Tibial nerve (tissue), 4 donors: ENCODE data around the gene WNT6. TPM values are rescaled to one million over a fixed set of nuclear protein-coding genes. Genes with fewer than 3 reads are reported as not detected.
"Not testable (repeated sequence)": the region's sequence is repeated elsewhere in the genome, so short reads cannot be mapped to it uniquely, and the experiment has no call there.

Experiments used
- DNase-seq, 2 donors: peaks; one replicate each; pipeline ENCODE4 v3.0.0-alpha.2; 2019; ENCODE audit warnings: low spot score in 2 of 2
- H3K27ac ChIP-seq, 4 donors: fragments of 200-600 bp; sonication (generic) in 3 of 4; one replicate each; pipeline ENCODE4 v1.5.1; 2017 to 2019; ENCODE audit warnings: mild to moderate bottlenecking in 1 of 4
- H3K27me3 ChIP-seq, 2 donors: fragments of 200-600 bp; sonication (generic) in 1 of 2; one replicate each; pipeline versions ENCODE4 v1.5.1 to v1.6.0; 2017 to 2019
- H3K36me3 ChIP-seq, 3 donors: fragments of 200-600 bp; sonication (generic); one replicate each; pipeline ENCODE4 v1.5.1; 2018 to 2019
- H3K4me1 ChIP-seq, 4 donors: fragments of 200-600 bp; sonication (generic) in 3 of 4; one replicate each; pipeline ENCODE4 v1.5.1; 2017 to 2019
- H3K4me3 ChIP-seq, 4 donors: fragments of 200-600 bp; sonication (generic) in 3 of 4; one replicate each; pipeline ENCODE4 v1.5.1; 2017 to 2019; ENCODE audit warnings: mild to moderate bottlenecking in 1 of 4, moderate library complexity in 1 of 4
- H3K9me3 ChIP-seq, 4 donors: fragments of 200-600 bp; sonication (generic) in 3 of 4; one replicate each; pipeline ENCODE4 v1.5.1; 2017 to 2019
- EP300 ChIP-seq, 2 donors: sonication (generic); formaldehyde crosslinking; IDR thresholded peaks; one replicate each; pipeline ENCODE4 v1.6.1; 2017; ENCODE audit warnings: antibody characterized with exemption in 2 of 2, mild to moderate bottlenecking in 1 of 2
- POLR2A ChIP-seq, 2 donors: fragments of 450-650 bp; IDR thresholded peaks; one replicate each; pipeline ENCODE4 v1.6.1; 2017; ENCODE audit warnings: antibody characterized with exemption in 2 of 2, mild to moderate bottlenecking in 2 of 2, moderate library complexity in 2 of 2
- WGBS, 2 donors: methylation state at CpG; one replicate each; pipeline ENCODE4 v1.1.5; 2018; 5-methylcytosine and 5-hydroxymethylcytosine counted together
- total RNA-seq, 4 donors: library from RNA; depleted of rRNA; stranded (reverse); fragments of >200 nt; gene quantifications; one replicate each; pipeline ENCODE4 v1.1.0, GENCODE V29; 2016
- TF ChIP-seq, protein P1 (sequence below), 5 experiments: fragments of 200-600 bp in 3 of 5; fragments of 450-650 bp in 2 of 5; sonication (generic) in 3 of 5; IDR thresholded peaks; one replicate each; pipeline ENCODE4 v1.5.1; 2016 to 2019; ENCODE audit warnings: antibody characterized with exemption in 5 of 5, mild to moderate bottlenecking in 3 of 5, moderate library complexity in 2 of 5

WNT6 gene
- total RNA-seq, 4 donors from 2014 or later, result 26.1 to 81.5 (median 48.2) TPM

DNA sequence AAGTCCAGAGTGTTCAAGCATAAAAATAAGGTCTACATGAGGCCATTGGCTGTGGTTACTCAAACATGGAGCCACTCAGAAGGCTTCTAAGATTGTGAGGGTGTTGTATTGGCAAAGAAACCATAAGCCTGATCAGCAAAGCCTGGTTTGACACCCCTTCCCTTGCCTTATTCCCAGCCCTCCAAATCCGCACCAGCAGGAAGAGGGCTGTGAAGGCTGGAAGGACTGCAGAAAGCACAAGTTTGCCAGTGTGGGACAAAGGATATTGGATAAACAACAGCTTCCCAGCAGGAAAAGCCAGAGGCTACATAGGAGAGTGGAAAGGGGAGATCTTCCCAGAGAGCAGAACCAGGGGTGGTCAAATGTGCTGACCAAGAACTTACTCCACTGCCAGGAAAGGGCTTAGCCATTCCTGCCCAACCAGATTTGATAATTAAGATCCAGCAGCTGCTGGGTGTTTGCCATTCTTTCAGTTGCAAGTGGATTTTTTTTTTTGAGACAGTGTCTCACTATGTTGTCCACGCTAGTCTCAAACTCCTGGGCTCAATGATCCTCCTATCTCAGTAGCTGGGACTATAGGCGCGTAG lies 26.5 kb upstream of the WNT6 start:
- Histone ChIP-seq H3K9me3 (peaks cover 0 to 10% (median 3%) of the 10 kb centered on the region in 4 donors), H3K36me3 (no peaks in the 10 kb centered on the region), H3K27ac (no peak overlapping the region), H3K4me3 (no peak overlapping the region), H3K27me3 (no peaks in the 10 kb centered on the region), H3K4me1 (peaks cover 0 to 26% (median 6%) of the 10 kb centered on the region in 4 donors)
- no peak for DNase-seq
- TF ChIP-seq EP300 (IDR thresholded peaks at IDR 0.05) (no peak), POLR2A (IDR thresholded peaks at IDR 0.05) (no peak)
- TF ChIP-seq, protein P1, sequence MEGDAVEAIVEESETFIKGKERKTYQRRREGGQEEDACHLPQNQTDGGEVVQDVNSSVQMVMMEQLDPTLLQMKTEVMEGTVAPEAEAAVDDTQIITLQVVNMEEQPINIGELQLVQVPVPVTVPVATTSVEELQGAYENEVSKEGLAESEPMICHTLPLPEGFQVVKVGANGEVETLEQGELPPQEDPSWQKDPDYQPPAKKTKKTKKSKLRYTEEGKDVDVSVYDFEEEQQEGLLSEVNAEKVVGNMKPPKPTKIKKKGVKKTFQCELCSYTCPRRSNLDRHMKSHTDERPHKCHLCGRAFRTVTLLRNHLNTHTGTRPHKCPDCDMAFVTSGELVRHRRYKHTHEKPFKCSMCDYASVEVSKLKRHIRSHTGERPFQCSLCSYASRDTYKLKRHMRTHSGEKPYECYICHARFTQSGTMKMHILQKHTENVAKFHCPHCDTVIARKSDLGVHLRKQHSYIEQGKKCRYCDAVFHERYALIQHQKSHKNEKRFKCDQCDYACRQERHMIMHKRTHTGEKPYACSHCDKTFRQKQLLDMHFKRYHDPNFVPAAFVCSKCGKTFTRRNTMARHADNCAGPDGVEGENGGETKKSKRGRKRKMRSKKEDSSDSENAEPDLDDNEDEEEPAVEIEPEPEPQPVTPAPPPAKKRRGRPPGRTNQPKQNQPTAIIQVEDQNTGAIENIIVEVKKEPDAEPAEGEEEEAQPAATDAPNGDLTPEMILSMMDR (IDR thresholded peaks at IDR 0.05), result no peak
- WGBS, 2 donors, result 80 to 88% methylated on average over 4 of the region's 4 CpGs

DNA sequence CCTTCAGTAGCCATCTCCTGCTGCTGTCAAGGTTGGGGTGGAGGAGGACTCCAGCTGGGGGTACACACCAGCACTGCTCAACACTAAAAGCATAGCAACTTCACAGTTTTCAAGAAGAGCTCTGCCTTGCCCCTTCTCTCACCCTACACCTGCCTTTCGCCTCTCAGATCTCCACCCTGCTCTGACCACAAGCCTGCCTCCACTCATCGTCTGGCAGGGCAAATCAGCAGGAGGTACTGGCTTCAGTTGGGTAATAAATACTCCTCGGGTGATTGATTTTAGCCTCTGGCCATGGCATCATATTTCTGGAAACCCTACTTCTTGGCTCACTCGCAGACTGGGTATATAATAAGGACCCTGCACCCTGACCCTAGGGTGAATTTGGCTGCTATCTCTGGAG lies 24.9 kb upstream of the WNT6 start:
- Histone ChIP-seq H3K36me3 (no peaks in the 10 kb centered on the region), H3K4me3 (no peak overlapping the region), H3K4me1 (peaks cover 0 to 24% (median 6%) of the 10 kb centered on the region in 4 donors), H3K27me3 (no peaks in the 10 kb centered on the region), H3K9me3 (peaks cover 0 to 13% (median 3%) of the 10 kb centered on the region in 4 donors), H3K27ac (no peak overlapping the region)
- DNase-seq, result no peak
- TF ChIP-seq EP300 (IDR thresholded peaks at IDR 0.05) (no peak), POLR2A (IDR thresholded peaks at IDR 0.05) (no peak)
- TF ChIP-seq, protein P1 (IDR thresholded peaks at IDR 0.05), result no peak
- 56 to 60% methylated on average over 4 of the region's 4 CpGs for WGBS, 2 donors

DNA sequence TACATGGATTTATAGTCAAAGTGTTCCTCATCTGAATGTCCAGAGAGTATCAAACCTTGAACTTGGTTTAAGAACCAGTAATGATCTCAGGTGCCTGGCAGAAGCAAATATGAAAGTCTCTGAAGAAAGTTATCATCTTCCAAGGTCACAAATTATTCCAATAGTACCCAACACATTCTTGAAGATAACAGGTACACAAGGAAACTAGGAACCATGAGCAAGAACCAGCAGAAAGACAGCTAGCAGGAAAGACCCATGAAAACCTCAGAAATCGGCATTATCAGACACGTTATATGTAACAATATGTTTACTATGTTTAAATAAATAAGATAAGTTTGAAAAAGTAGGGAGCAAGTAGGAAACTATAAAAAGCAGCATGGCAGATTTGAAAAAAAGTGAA lies 22.1 kb upstream of the WNT6 start:
- no peak for DNase-seq
- H3K4me1 ChIP-seq, result peaks cover 0 to 7% (median 2%) of the 10 kb centered on the region in 4 donors
- H3K4me3 ChIP-seq, result no peak overlapping the region
- TF ChIP-seq POLR2A (IDR thresholded peaks at IDR 0.05) (no peak), EP300 (IDR thresholded peaks at IDR 0.05) (no peak)
- TF ChIP-seq, protein P1 (IDR thresholded peaks at IDR 0.05), result no peak
- peaks cover 0 to 13% (median 3%) of the 10 kb centered on the region in 4 donors for H3K9me3 ChIP-seq
- H3K27me3 ChIP-seq, result no peaks in the 10 kb centered on the region
- 89 to 91% methylated on average over 2 of the region's 2 CpGs for whole genome bisulfite sequencing, 2 donors
- no peaks in the 10 kb centered on the region for H3K36me3 ChIP-seq
- H3K27ac ChIP-seq, result no peak overlapping the region

DNA sequence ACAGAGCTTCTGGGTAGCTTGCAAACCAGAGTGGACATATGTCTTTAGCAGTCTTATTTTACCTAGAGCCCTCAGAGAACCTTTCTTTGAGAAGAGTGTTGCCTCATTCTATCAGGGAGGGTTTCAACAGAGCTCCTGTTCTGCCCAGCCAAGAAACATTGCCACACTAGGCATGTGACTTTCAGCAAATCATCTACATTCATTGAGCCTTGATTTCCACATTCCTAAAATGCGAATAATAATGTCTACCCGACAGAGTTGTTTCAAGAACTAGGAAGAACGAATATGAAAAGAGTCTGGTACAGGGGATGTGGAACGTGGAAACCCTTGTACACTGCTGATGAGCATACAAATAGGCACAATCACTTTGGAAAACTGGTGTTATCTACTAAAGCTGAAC lies 20.2 kb upstream of the WNT6 start:
- Histone ChIP-seq H3K4me3 (no peak overlapping the region), H3K9me3 (peaks cover 0 to 13% (median 3%) of the 10 kb centered on the region in 4 donors), H3K36me3 (no peaks in the 10 kb centered on the region), H3K27me3 (no peaks in the 10 kb centered on the region), H3K4me1 (no peaks in the 10 kb centered on the region), H3K27ac (no peak overlapping the region)
- DNase-seq, result no peak
- no peak for TF ChIP-seq POLR2A (IDR thresholded peaks at IDR 0.05)
- TF ChIP-seq EP300 (IDR thresholded peaks at IDR 0.05), result peak in 1 of 2 donors; percentile 33
- TF ChIP-seq, protein P1 (IDR thresholded peaks at IDR 0.05), result no peak
- 53 to 62% methylated on average over 4 of the region's 4 CpGs for WGBS, 2 donors

DNA sequence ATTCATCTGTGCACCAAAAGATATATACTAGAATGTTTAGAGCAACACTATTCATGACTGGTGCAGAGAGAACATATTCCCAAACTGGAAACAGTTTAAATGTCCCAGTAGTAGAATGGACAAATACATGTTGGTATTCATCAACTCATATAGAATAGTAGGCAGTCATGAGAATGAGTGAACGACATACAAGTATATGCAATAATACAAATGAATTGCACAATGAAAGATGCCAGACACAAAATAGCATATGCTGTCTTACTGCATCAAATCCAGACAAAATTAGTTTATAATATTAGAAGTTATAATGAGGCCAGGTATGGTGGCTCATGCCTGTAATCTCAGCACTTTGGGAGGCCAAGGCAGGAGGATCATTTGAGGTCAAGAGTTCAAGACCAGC lies 19.7 kb upstream of the WNT6 start:
- DNase-seq, result no peak
- Histone ChIP-seq H3K36me3 (no peaks in the 10 kb centered on the region), H3K9me3 (peaks cover 0 to 13% (median 3%) of the 10 kb centered on the region in 4 donors), H3K27ac (no peak overlapping the region), H3K27me3 (no peaks in the 10 kb centered on the region), H3K4me3 (no peak overlapping the region), H3K4me1 (no peaks in the 10 kb centered on the region)
- WGBS, 2 donors, result 77 to 89% methylated on average over 1 of the region's 1 CpG
- TF ChIP-seq POLR2A (IDR thresholded peaks at IDR 0.05) (no peak), EP300 (IDR thresholded peaks at IDR 0.05) (no peak)
- TF ChIP-seq, protein P1 (IDR thresholded peaks at IDR 0.05), result no peak

DNA sequence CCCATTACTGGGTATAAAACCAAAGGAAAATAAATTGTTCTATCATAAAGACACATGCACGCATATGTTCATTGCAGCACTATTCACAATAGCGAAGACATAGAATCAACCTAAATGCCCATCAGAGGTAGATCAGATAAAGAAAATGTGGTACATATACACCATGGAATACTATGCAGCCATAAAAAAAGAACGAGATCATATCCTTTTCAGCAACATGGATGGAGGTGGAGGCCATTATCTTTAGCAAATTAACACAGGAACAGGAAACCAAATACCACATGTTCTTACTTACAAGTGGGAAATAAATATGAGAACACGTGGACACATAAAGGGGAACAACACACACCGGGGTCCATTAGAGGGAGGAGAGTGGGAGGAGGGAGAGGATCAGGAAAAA lies 15.3 kb upstream of the WNT6 start:
- not testable (repeated sequence) for DNase-seq, H3K27ac ChIP-seq, H3K4me3 ChIP-seq, H3K9me3 ChIP-seq, H3K36me3 ChIP-seq
- Histone ChIP-seq H3K4me1 (peaks cover 0 to 10% (median 0%) of the 10 kb centered on the region in 4 donors), H3K27me3 (peaks cover 0 to 11% of the 10 kb centered on the region in 2 donors)
- 74 to 92% methylated on average over 5 of the region's 5 CpGs for WGBS, 2 donors

DNA sequence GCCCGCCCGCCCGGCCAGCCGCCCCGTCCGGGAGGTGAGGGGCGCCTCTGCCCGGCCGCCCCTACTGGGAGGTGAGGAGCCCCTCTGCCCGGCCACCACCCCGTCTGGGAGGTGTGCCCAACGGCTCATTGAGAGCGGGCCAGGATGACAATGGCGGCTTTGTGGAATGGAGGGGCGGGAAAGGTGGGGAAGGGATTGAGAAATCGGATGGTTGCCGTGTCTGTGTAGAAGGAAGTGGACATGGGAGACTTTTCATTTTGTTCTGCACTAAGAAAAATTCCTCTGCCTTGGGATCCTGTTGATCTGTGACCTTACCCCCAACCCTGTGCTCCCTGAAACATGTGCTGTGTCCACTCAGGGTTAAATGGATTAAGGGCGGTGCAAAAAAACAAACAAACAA lies 12.6 kb upstream of the WNT6 start:
- H3K27me3 ChIP-seq, result peaks cover 0 to 35% of the 10 kb centered on the region in 2 donors
- not testable (repeated sequence) for H3K4me3 ChIP-seq, DNase-seq, H3K9me3 ChIP-seq, H3K36me3 ChIP-seq
- H3K27ac ChIP-seq, result peak overlapping the region in 1 of 4 donors; percentile 29
- peaks cover 0 to 10% (median 0%) of the 10 kb centered on the region in 4 donors for H3K4me1 ChIP-seq
- WGBS, 2 donors, result 35 to 36% methylated on average over 7 to 9 of the region's 18 CpGs
